HEK293 (cell line): ENCODE measurements around the gene CLEC16A.

Experiments
- CTCF ChIA-PET: fragments of 350-600 bp; formaldehyde crosslinking; extraction: SDS; loops from one replicate; lab custom pipeline; 2021; ENCODE audit warnings: antibody characterized with exemption; lab: Yijun Ruan, JAX
- POLR2A ChIA-PET: fragments of 300-600 bp; formaldehyde crosslinking; extraction: SDS; loops from one replicate; lab custom pipeline; 2020; ENCODE audit warnings: antibody characterized with exemption, inconsistent platforms; lab: Yijun Ruan, JAX
- H3K27ac ChIP-seq: fragments of 200-500 bp; sonication (Bioruptor generic); 2 replicates; pipeline ENCODE4 v1.5.1; 2014; ENCODE audit warnings: low read depth, low read length, control low read depth, inconsistent platforms; ENCODE audit errors: extremely low read depth
- H3K36me3 ChIP-seq, 2 experiments: fragments of 200-500 bp in 1 of 2; sonication (Bioruptor generic) in 1 of 2; 1 replicate in 1 of 2; 2 replicates in 1 of 2; pipeline ENCODE4 v1.5.1; 2014 to 2017; ENCODE audit warnings: inconsistent platforms in 2 of 2, low read length in 2 of 2; ENCODE audit not compliant: control insufficient read depth in 2 of 2, insufficient read depth in 1 of 2
- H3K4me1 ChIP-seq: fragments of 200-500 bp; sonication (Bioruptor generic); 2 replicates; pipeline ENCODE4 v1.5.1; 2014; ENCODE audit warnings: mild to moderate bottlenecking, low read length, inconsistent platforms; ENCODE audit not compliant: control insufficient read depth, insufficient read depth
- H3K4me3 ChIP-seq: 2 replicates; pipeline ENCODE4 v1.5.1; 2011; ENCODE audit warnings: low read depth, mild to moderate bottlenecking, control low read depth, low read length, moderate library complexity
- H3K9me3 ChIP-seq: fragments of 200-500 bp; sonication (Bioruptor generic); 2 replicates; pipeline ENCODE4 v1.5.1; 2014; ENCODE audit warnings: low read depth, low read length, inconsistent platforms; ENCODE audit not compliant: control insufficient read depth, insufficient read depth
- EGR2 ChIP-seq: fragments of 450-650 bp; formaldehyde crosslinking; IDR thresholded peaks from 2 replicates; pipeline ENCODE4 v1.5.1; 2016; ENCODE audit warnings: low read depth, missing biosample characterization, missing genetic modification characterization
- ELK4 ChIP-seq: IDR thresholded peaks from 2 replicates; pipeline ENCODE4 v1.6.1; 2011; ENCODE audit warnings: mild to moderate bottlenecking, low read depth, low read length, borderline replicate concordance
- GLI2 ChIP-seq: fragments of 450-650 bp; formaldehyde crosslinking; IDR thresholded peaks from 2 replicates; pipeline ENCODE4; 2017; ENCODE audit warnings: missing biosample characterization, missing genetic modification characterization, low read depth, borderline replicate concordance
- HOXA7 ChIP-seq: sonication (generic); formaldehyde crosslinking; IDR thresholded peaks from 2 replicates; pipeline ENCODE4 v1.8.1; 2022; ENCODE audit warnings: missing genetic modification reagents, borderline replicate concordance
- KLF7 ChIP-seq: fragments of 450-650 bp; formaldehyde crosslinking; IDR thresholded peaks from 2 replicates; pipeline ENCODE4 v1.5.1; 2016; ENCODE audit warnings: missing biosample characterization, missing genetic modification characterization, borderline replicate concordance
- OSR2 ChIP-seq: fragments of 450-650 bp; formaldehyde crosslinking; IDR thresholded peaks from 2 replicates; pipeline ENCODE4 v1.5.1; 2016; ENCODE audit warnings: missing biosample characterization, missing genetic modification characterization
- SCRT1 ChIP-seq: fragments of 450-650 bp; formaldehyde crosslinking; IDR thresholded peaks from 2 replicates; pipeline ENCODE4 v1.5.1; 2016; ENCODE audit warnings: missing biosample characterization, missing genetic modification characterization, borderline replicate concordance
- TCF7L2 ChIP-seq: IDR thresholded peaks from 2 replicates; pipeline ENCODE4 v1.6.1; 2011; ENCODE audit warnings: low read depth, mild to moderate bottlenecking, inconsistent platforms, low read length, moderate library complexity, borderline replicate concordance
- ZBTB11 ChIP-seq: fragments of 450-650 bp; formaldehyde crosslinking; conservative IDR thresholded peaks from 2 replicates; pipeline ENCODE4 v1.5.1; 2016; ENCODE audit warnings: low read depth, missing biosample characterization, missing genetic modification characterization
- ZNF239 ChIP-seq: fragments of 450-650 bp; formaldehyde crosslinking; IDR thresholded peaks from 2 replicates; pipeline ENCODE4 v1.5.1; 2016; ENCODE audit warnings: missing biosample characterization, missing genetic modification characterization
- ZNF302 ChIP-seq: fragments of 450-650 bp; formaldehyde crosslinking; IDR thresholded peaks from 2 replicates; pipeline ENCODE4 v1.5.1; 2016; ENCODE audit warnings: missing biosample characterization, missing genetic modification characterization, low read depth
- ZNF324 ChIP-seq: fragments of 450-650 bp; formaldehyde crosslinking; IDR thresholded peaks from 2 replicates; pipeline ENCODE4 v1.5.1; 2016; ENCODE audit warnings: missing biosample characterization, missing genetic modification characterization
- ZNF626 ChIP-seq: fragments of 450-650 bp; sonication (Bioruptor Pico); formaldehyde crosslinking; IDR thresholded peaks from 2 replicates; pipeline ENCODE4 v1.5.1; 2018; ENCODE audit warnings: missing biosample characterization, missing genetic modification characterization, inconsistent platforms
- ZNF639 ChIP-seq: fragments of 450-650 bp; formaldehyde crosslinking; IDR thresholded peaks from 2 replicates; pipeline ENCODE4 v1.5.1; 2016; ENCODE audit warnings: missing biosample characterization, missing genetic modification characterization
- ZNF670 ChIP-seq: fragments of 450-650 bp; formaldehyde crosslinking; IDR thresholded peaks from 2 replicates; pipeline ENCODE4 v1.5.1; 2016; ENCODE audit warnings: missing biosample characterization, missing genetic modification characterization, low read depth
- ZNF837 ChIP-seq: fragments of 450-650 bp; formaldehyde crosslinking; IDR thresholded peaks from 2 replicates; pipeline ENCODE4 v1.5.1; 2016; ENCODE audit warnings: missing biosample characterization, missing genetic modification characterization
- TF ChIP-seq, protein P1 (sequence below): fragments of 450-650 bp; formaldehyde crosslinking; IDR thresholded peaks from 2 replicates; pipeline ENCODE4 v1.5.1; 2017; ENCODE audit warnings: missing biosample characterization, missing genetic modification characterization

Gene CLEC16A

GRCh38 chr16:11151156-11151884 lies 207.0 kb downstream of the CLEC16A start (continued):
- TF ChIP-seq ZBTB11 (tag by site-specific recombination) (no peak), ZNF239 (tag by site-specific recombination) (no peak)

DNA sequence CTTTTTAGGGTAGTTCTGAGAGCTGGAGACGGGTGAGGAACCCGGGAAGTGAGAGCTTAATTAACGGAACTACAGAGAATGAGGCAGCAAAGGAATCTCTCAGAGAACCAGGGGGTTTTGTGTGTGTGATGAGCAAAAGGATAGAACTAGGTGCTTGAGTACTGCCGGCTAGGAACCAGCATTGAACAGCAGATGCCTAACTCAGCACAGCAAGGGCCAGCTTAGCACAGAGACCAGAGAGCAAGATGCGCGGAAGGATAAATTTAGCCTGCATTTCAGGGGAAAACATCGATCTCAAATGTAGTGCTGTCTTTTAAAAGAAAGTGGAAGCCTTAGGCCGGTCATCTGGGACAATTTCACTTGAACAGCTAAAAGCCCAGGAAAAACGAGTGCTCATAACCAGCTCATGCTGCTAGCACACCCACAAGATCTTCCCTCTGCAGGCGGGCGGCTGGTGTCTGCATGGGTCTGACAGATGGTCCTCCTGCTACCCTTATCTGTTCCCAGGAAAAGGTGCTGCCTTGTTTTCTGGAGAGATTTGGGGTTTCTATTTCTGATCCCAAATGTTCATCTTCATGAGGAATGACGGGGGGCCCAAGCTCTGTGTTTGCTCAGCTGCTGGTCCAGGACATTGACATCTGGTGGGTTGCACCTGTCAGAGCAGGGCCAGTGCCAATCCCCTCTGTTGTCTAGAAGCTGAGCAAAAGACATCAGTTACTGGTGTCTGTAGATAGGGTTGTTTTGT lies 207.7 kb downstream of the CLEC16A start:
- Histone ChIP-seq H3K27ac (no peak overlapping the region), H3K4me1 (no peaks in the 10 kb centered on the region), H3K4me3 (no peak overlapping the region), H3K9me3 (no peaks in the 10 kb centered on the region), H3K36me3 (no peaks in the 10 kb centered on the region)
- no peak for TF ChIP-seq ZNF837
- no peak for TF ChIP-seq ZNF302 (tag by site-specific recombination)
- TF ChIP-seq KLF7, result no peak
- TF ChIP-seq OSR2 (tag by site-specific recombination), result no peak
- ChIA-PET CTCF (interaction anchor here (1.1 kb wide), 1 partner anchor 103 kb away, joined by 3 read pairs; no protein-coding TSS in a partner anchor), POLR2A (no interaction called here)

GRCh38 chr16:11152677-11153331 lies 208.4 kb downstream of the CLEC16A start:
- Histone ChIP-seq H3K36me3 (no peaks in the 10 kb centered on the region), H3K9me3 (no peaks in the 10 kb centered on the region), H3K4me3 (no peak overlapping the region), H3K4me1 (no peaks in the 10 kb centered on the region), H3K27ac (no peak overlapping the region)
- ChIA-PET POLR2A (no interaction called here), CTCF (interaction anchor here (1.1 kb wide), 1 partner anchor 103 kb away, joined by 3 read pairs; no protein-coding TSS in a partner anchor)
- TF ChIP-seq ELK4 (no peak), GLI2 (tag by site-specific recombination) (no peak), ZNF324 (no peak), ZNF639 (tag by site-specific recombination) (no peak), SCRT1 (tag by site-specific recombination) (no peak), HOXA7 (no peak), ZNF626 (tag by site-specific recombination) (no peak), EGR2 (no peak), TCF7L2 (no peak), ZNF670 (tag by site-specific recombination) (no peak)
- TF ChIP-seq, protein P1, sequence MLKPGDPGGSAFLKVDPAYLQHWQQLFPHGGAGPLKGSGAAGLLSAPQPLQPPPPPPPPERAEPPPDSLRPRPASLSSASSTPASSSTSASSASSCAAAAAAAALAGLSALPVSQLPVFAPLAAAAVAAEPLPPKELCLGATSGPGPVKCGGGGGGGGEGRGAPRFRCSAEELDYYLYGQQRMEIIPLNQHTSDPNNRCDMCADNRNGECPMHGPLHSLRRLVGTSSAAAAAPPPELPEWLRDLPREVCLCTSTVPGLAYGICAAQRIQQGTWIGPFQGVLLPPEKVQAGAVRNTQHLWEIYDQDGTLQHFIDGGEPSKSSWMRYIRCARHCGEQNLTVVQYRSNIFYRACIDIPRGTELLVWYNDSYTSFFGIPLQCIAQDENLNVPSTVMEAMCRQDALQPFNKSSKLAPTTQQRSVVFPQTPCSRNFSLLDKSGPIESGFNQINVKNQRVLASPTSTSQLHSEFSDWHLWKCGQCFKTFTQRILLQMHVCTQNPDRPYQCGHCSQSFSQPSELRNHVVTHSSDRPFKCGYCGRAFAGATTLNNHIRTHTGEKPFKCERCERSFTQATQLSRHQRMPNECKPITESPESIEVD (tag by site-specific recombination), result no peak
